Activated effector memory CD4-positive, alpha-beta T cell treated with Interleukin-2 at 50 U/mL for 16 hours (primary cell): ENCODE measurements around the gene TUBA1C.
A peak's percentile ranks its signal among the peaks of the same experiment; 100 is the strongest.
"Not testable (repeated sequence)": the region's sequence is repeated elsewhere in the genome, so short reads cannot be mapped to it uniquely, and the experiment has no call there.

Experiments
- DNase-seq: peaks from one replicate; pipeline ENCODE4 v3.0.0-alpha.2; 2020

Gene TUBA1C

DNA sequence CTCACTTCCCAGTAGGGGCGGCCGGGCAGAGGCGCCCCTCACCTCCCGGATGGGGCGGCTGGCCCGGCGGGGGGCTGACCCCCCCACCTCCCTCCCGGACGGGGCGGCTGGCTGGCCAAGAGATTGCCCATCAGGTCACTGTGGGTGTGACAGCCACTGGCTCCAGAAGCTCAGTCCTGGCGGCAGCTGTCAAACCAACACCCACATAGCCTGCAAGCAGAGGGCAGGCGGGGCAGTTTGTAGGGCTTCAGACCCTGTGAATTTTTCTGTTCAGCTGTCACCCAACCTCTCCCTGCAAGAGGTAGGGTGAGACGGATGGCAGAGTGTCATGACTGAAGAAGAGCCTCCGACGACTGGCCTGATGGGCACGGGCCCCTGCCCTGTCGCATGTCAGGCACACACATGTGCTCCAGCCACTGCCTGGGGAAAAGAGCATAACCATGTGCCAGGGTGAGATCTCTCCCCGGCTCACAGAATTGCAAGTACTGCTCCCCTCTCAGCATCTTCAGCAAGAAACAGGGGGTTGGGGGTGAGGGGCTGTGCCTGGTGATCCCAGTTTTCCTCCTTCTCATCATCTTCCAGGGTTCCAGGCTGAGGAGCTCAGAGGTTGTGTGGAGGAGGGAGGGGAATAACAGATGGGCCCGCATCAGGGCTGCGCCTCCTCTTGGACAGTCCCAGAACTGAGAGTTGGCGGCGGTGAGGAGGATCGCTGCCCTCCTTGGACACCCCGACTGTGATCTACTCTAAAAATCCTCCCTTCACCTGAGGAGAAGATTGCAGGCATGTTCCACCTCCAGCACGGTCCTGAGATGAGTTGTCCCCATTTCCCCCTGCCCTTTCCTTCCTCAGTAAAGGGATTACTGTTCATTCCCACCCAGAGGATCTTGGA, 18.9 kb downstream of the TUBA1C start:
- no peak for DNase-seq

DNA sequence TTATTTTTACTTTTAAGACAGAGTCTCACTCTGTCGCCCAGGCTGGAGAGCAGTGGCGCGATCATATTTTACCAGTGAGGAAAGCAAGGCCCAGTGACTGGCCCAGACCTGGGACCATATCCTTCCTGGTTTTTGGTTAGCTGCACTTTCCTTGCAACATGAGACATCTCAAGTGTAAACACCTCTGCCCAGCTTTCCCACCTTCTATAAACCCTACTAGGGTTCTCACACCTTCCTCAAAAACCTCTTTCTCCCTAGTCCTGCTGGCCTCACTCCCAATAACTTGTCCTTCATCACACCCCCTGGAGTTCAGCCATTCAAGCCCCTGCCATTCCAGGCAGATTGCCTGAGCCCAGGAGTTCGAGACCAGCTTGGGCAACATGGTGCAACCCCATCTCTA, 19.8 kb downstream of the TUBA1C start:
- DNase-seq = no peak

DNA sequence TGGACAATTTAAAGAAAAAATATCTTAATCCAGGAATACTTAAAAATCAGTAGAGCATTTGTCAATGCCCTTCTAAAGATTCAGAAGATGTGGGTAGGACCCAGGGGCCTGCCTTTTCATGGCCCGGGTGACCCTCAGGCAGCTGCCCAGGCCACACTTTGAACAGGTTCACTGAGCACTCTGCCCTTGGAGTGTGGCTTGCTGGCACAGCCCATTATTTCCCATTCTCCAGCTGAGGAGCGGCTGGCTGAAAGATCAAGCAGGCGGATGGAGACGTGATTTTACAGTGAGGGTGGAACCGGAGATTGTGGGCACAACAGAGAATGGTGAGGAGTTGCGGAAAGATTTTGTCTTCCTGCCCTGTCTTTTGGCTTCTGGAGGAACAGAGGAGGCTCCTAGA, 23.0 kb downstream of the TUBA1C start:
- no peak for DNase-seq

DNA sequence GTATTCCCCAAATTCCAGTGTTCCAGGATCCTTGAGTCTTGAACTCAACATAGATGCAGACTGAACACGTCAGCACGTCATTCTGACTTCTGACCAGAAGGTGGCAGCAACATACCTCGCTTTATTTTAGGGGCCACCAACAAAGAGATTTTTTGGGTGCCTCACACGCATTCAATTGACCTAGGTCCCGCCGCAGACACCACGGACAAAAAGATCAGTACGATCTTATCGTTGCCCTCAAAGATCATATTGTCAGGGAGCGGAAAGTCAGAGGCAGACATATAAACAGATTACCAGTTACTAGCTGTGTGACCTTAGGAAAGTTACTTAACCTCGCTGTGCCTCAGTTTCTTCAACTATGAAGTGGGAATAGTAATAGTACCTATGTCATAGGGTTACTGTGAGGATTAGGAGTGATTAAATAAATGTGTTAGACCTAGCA, 23.6 kb downstream of the TUBA1C start:
- peak; percentile 52 for DNase-seq

DNA sequence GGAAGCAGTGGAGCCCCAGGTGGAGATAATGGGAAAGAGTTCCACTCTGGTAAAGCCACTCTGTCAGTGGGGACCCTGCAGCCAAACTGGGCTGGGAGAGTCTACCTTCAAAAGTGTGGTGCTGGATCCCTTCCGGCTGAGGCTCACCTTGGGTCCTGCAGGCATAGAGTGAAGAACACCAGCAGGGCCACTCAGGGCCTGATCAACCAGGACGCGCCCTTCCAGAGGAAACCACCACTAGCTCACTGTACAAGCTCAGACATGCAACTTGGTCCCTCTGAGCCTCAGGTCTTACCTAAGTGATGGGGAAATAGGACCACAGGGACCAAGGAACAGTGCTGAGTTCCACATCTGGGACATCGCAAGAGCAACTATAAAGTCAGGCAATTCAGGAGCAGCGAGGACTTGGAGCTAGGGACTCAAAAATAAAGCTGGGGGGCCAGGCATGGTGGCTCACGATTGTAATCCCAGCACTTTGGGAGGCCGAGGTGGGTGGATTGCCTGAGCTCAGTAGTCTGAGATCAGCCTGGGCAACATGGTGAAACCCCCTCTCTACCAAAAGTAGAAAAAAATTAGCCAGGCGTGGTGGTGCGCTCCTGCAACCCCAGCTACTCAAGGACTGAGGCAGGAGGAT, 24.2 kb downstream of the TUBA1C start:
- no peak for DNase-seq

DNA sequence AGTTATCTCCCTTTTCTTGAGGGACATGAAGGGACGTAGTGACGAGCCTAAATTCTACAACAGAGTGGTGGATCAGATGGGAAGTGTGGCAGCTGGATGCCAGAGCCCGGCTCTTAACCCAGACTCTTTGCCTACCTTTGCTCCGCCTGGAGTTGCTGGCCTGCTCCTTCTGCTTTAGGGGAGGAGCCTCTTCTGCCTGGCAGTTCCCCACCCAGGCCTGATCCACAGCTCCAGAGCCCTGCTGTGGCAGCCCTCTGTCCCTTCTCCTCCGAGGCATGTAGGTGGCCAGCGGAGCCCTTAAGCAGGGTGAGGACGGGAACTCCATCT, 27.8 kb downstream of the TUBA1C start:
- no peak for DNase-seq

DNA sequence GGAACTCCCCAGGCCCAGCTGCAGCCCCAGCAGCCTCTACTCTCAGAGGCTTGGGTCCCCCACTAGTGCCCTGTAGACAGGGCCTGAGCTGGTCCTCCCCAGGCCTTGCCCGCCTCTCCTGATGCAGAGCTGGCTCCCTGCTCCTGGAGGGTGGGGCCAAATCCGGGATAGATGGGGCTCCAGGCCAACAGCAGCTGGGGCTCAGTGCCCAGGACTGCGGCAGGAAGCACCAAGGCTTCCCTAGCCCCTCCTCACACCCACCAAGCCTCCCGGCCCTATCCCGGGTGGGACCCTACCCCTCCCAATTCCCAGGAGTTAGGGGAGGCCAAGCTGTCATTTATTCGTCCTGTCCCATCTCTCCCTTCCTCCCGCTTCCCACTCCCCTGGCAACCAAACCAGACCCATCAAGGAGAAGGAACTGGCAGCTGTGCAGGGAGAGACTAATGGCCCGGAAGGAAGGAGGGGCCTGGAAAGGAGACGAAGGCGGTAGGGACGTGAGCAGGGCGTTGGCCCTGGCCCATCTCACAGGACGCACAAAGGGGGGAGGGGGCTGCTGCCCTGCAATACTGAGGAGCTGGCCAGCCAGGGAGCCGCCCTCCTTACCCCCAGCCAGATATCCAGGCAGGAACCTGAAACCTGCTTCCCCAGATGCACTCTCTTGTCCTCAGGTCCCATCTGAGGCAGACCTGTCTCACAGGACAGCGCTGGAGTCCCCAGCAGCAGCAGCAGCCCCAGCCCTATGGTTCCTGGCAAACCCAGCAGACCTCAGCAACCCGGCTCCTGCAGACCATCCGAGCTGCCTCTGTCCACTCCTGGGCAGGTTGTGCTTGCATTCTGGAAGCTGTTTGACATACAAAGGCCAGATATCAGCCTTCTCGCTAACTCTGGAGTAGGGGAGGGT, 28.4 kb downstream of the TUBA1C start:
- DNase-seq = no peak

DNA sequence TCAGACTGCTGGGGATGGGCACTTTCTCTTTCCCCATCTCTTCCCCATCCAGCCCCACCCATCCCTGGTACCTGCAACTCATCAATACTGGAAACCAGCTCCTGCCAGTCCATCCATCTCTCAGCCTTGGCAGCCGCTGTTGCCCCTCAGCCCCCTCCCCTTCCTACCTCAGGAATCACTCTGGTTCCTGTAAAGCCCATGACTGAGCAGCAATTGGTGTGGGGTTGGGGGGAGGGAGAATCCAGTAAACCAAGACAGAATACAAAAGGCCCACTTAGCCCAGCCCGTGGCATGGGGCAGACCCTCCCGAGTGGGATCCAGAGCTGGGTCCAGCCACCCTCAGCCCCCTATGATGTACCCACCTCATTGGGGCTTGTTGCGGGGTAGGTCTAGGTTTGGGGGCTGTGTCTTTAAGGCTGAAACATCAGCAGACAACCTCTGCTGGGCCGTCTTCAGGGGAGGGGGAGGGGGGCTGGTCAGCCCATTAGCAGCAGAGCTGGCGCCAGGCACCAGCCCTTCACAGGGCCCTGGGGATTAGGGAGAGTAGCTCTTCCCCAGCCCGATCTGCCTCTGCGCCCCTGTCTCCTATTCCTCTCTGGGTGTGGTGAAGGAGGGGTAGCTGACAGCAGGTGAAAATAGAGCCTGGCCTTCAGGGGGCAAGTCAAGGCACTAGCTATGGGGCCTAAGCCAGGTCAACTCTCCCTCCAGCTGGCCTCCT, 29.4 kb downstream of the TUBA1C start:
- no peak for DNase-seq

DNA sequence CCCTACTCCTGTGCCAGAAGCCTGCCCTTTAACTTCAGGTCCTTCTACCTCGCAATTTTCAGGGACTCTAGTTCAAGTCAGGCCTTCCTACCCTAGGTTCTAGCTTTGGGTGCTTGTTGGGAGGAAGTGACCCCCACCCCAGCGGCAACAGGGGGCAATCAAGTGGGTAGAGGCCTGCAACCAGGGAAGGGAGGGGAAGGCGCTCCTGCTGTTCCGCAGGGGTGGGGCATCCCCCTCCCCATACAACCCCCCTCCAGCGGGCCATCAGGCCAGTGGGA, 29.9 kb downstream of the TUBA1C start:
- no peak for DNase-seq

DNA sequence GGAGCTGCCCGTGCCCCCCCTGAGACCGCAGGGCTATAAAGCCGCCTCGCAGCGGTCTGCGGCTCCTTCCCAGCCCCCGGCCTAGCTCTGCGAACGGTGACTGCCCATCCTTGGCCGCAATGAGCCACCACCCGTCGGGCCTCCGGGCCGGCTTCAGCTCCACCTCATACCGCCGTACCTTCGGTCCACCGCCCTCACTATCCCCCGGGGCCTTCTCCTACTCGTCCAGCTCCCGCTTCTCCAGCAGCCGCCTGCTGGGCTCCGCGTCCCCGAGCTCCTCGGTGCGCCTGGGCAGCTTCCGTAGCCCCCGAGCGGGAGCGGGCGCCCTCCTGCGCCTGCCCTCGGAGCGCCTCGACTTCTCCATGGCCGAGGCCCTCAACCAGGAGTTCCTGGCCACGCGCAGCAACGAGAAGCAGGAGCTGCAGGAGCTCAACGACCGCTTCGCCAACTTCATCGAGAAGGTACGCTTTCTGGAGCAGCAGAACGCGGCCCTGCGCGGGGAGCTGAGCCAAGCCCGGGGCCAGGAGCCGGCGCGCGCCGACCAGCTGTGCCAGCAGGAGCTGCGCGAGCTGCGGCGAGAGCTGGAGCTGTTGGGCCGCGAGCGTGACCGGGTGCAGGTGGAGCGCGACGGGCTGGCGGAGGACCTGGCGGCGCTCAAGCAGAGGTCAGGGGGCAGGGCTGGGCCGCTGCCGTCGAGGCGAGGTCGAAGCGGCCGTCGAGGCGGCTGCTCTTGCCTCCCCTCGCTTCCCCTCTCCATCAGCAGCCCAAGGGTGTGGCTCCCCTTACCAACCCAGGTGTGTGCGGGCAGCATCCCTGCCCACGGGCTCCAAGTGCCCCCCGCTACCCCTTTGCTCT, 30.4 kb downstream of the TUBA1C start, which contains the start of gene PRPH:
Gene PRPH (plus strand): TSS at position 66 of the 855 bp plus-strand sequence. CDS start 54 bp downstream, at position 120.
- DNase-seq = no peak

DNA sequence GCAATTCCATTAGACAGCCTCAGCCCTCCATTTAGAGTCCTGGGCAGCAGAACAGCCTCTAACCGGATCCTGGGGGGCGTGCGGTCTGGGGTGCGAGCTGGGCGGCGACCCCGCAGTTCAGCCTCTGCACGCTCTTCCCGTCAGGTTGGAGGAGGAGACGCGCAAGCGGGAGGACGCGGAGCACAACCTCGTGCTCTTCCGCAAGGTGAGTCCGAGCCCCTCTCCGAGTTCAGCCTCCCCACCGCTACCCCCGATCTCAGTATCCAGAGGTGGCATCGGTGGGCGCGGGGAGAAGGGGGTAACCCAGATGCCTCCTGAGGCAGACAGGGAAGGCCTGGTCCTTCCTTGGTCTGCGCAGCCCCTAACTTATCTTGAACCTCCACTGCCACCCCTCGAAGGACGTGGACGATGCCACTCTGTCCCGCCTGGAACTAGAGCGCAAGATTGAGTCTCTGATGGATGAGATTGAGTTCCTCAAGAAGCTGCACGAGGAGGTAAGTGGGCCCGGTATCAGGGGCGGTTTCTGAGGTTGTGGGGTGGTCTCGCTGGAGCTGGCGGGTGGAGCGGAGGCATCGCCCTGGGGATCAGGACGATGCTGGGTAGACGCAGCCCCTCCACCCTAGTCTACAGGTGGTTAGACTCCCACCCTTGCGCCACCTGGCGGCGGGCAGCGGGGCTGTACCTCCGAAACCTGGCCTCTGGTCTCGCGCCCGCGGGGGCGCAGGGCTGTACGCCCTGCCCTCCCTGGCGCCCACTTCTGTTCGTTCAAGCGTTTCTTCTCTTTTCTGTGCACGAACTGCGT, 31.4 kb downstream of the TUBA1C start:
- peak; percentile 49 for DNase-seq

DNA sequence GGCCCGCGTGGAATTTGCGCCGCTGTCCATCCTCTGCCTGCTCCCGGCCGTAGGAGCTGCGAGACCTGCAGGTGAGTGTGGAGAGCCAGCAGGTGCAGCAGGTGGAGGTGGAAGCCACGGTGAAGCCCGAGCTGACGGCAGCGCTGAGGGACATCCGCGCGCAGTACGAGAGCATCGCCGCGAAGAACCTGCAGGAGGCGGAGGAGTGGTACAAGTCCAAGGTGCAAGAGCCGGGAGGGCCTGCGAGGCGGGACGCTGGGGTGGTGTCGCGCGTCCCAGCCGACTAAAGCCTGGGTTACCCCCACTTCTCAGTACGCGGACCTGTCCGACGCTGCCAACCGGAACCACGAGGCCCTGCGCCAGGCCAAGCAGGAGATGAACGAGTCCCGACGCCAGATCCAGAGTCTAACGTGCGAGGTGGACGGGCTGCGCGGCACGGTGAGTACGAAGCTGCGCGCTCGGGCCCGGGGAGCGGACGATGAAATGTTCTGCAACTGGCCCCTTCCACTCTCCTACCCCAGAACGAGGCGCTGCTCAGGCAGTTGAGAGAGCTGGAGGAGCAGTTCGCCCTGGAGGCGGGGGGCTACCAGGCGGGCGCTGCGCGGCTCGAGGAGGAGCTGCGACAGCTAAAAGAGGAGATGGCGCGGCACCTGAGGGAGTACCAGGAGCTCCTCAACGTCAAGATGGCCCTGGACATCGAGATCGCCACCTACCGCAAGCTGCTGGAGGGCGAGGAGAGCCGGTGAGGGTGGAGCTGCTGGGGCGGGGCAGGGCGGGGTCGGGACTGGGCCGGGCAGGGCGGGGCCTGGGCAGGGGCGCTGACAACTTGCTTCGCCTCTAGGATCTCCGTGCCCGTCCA, 32.2 kb downstream of the TUBA1C start:
- DNase-seq = peak; percentile 21

DNA sequence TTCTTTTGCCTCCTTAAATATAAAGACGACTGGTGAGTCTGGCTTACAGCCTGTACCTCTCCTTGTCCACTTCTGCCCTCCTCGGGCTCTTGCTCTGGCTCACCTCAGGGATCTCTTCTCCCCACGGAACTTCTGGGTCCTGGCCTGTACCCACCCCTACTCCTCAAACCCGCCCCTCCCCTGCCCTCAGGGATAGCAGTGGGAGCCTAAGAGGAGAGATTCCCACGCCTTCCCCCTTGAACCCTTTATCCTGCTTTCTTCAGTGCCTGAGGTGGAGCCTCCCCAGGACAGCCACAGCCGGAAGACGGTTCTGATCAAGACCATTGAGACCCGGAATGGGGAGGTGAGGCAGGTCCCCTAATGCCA, 32.8 kb downstream of the TUBA1C start:
- DNase-seq = no peak

DNA sequence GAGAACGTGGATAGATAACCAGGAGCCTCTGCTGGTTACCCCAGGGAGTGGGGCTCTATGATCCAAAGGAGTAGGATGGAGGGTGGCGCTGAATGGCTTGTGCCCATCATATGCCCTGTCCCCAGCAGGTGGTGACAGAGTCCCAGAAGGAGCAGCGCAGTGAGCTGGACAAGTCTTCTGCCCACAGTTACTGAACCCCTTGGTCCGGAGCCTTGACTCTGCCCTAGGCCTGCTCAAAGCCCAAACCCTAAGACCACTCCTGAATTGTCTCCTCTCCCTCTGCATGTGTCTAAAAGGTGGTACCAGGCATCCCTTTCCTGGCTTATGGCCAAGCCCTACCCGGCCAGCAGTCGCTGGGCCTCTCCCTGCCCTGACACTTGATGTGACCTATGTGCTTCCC, 33.3 kb downstream of the TUBA1C start:
- DNase-seq = no peak

DNA sequence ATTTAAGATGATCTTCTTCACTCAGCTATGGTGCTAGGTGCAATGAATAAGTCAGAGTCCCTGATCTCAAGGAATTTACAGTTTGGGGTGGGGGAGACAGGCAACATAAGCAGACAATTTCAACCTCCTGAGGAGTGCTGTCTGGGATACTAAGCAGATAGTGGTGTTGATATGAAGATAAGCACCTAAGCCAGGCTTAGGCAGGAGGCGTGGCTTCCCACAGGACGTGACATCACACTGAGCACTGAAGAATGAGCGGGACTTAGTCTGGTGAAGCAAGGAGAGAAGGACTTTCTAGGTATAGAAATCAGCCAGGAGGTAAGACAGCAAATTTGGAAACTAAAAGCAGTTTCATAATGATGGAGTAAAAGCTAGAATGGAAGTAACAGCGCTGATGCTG, 36.9 kb downstream of the TUBA1C start:
- no peak for DNase-seq

DNA sequence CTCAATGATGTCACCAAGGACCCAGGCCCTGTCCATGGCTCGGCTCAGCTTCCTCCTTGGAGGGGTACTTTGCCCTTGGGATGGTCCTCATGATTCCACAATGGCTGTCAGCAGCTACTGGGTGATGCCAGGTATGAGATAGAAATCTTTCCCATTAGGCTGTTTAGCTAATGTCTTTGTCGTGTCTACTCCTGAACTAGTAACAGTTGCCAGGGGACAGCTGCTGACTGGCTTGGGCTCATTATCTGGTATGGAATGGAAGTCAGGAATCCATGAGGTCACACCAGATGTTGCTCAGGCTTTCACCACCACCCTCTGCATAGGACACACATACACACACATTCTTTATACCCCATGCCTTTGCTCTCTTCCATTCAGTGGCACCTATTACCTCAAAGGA, 39.3 kb downstream of the TUBA1C start:
- no peak for DNase-seq

DNA sequence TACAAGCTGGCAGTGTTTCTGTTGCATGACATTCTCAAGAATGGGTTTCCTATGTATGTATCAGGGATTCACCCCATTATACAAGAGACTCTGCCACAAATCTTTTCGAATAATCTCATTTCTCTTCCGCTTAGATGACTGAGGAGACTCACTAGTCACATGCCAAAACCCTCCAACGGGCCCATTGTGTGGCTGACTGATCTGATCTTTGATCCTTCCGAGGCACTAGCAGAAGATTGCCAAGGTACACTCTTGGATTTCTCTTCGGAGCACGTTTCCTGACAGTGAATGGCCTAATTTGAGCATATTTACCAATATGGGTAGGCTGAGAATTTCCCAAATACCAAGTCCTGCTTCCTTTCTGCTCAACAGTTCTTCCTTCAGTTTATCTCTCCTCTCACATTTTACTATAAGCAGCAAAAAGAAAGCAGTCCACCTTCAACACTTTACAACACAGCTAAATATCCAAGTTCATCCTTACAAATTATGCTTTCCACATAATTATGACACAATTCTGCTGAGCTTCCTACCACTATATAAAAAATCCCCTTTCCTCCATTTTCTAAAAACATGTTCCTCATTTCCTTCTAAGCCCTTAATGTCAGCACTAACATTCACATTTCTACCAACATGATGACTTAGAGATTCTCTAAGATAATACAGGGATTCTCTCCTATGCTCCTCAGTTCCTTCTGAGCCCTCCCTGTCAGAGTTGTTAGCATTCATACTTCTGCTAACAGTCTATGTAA, 41.1 kb downstream of the TUBA1C start:
- DNase-seq = no peak

DNA sequence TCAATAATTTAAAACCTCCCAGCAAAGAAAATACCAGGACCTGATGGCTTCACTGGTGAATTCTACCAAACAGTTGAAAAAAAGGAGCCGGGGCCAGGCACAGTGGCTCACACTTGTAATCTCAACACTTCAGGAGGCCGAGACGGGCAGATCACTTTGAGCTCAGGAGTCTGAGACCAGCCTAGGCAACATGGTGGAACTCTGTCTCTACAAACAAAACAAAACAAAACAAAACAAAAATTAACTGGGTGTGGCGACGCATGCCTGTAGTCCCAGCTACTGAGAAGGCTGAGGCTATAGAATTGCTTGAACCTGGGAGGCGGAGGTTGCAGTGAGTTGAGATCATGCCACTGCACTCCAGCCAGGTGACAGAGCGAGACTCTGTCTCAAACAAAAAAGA, 44.5 kb downstream of the TUBA1C start:
- DNase-seq = no peak

DNA sequence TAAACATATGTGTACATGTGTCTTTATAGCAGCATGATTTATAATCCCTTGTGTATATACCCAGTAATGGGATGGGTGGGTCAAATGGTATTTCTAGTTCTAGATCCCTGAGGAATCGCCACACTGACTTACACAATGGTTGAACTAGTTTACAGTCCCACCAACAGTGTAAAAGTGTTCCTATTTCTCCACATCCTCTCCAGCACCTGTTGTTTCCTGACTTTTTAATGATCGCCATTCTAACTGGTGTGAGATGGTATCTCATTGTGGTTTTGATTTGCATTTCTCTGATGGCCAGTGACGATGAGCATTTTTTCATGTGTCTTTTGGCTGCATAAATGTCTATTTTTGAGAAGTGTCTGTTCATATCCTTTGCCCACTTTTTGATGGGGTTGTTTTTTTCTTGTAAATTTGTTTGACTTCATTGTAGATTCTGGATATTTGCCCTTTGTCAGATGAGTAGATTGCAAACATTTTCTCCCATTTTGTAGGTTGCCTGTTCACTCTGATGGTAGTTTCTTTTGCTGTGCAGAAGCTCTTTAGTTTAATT, 45.6 kb downstream of the TUBA1C start:
- DNase-seq = not testable (repeated sequence)
